Measurements from ENCODE around the gene PCNA.

GRCh38 chr20:5070570-5070969 lies 49.2 kb downstream of the PCNA start:
- TF ChIP-seq CTCF (IDR thresholded peaks at IDR 0.05): no peak
- TF ChIP-seq ZFX (IDR thresholded peaks at IDR 0.05; ENCODE audit: borderline replicate concordance): no peak

Data from 22Rv1 (cell line).